ENCODE measurements around the gene CSNK1D. TPM values are rescaled to one million over a fixed set of nuclear protein-coding genes. Genes with fewer than 3 reads are reported as not detected.

CSNK1D gene
- total RNA-seq, 1 donor from 2014 or later = 54.1 TPM

DNA sequence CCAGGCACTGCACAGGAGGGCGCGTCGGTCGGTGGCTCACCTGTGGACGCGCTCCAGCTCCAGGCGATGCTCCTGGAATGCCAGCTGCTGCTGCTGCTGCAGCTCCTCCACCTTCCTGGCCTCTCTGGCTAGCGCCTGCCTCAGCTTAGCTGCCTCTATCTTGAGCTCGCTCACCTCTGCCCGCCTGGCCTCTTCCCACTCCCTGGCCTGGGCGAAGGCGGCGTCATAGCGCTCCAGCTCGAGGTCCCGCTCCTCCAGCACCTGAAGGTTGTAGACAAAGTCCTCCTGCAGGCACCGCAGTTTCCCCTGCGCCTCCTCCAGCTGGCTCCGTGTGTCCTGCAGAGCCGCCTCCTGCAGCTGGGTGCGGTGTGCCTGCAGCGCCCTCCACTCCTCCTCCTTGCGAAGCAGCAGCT, 72.0 kb downstream of the CSNK1D start:
- TF ChIP-seq CTCF (conservative IDR thresholded peaks at IDR 0.05; ENCODE audit: low read depth, low read length) = no peak
- H3K4me3 ChIP-seq (ENCODE audit: low read depth, low read length) = no peak overlapping the region
- DNase-seq (ENCODE audit: low read depth) = no peak

DNA sequence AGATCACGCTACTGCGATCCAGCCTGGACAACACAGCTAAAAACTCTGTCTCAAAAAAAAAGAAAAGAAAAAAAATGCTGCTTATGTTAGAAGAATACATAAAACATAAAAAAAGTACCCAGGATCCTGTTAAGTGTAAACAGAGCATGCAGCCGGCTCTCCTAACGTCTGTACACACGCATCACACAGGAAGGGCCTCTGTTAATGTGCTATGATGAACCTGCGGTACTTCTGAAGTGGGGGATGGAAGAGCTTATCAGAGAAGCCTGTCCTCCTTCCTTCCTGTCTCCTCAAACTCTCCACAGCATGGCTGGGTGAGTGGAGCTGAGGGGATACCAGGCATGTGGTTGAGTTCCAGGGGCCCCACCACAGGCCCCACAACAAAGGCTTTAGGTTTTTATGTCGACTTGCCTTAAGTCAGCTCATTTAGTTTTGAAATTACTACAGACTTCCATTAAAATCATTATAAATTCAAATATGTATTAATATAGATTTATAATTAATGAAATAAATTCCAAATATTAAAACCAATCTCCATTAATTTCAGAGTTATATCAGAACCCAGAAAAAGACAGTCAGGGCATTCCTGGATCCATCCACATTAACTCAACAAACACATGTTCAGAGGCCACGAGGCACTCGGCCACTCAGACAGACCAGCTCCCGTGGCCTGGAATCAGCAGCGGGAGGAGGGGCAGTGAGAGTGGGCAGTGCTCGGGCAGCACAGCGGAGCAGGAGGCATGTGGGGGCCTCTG, 72.6 kb downstream of the CSNK1D start:
- DNase-seq (ENCODE audit: low read depth) = no peak
- no peak for TF ChIP-seq CTCF (conservative IDR thresholded peaks at IDR 0.05; ENCODE audit: low read depth, low read length)
- H3K4me3 ChIP-seq (ENCODE audit: low read depth, low read length) = no peak overlapping the region

- no peak for TF ChIP-seq CTCF (conservative IDR thresholded peaks at IDR 0.05; ENCODE audit: low read depth, low read length)
- no peak for DNase-seq (ENCODE audit: low read depth)
- no peak overlapping the region for H3K4me3 ChIP-seq (ENCODE audit: low read depth, low read length)
Measured at GRCh38 chr17:82200135-82200534, 73.4 kb downstream of the CSNK1D start.

DNA sequence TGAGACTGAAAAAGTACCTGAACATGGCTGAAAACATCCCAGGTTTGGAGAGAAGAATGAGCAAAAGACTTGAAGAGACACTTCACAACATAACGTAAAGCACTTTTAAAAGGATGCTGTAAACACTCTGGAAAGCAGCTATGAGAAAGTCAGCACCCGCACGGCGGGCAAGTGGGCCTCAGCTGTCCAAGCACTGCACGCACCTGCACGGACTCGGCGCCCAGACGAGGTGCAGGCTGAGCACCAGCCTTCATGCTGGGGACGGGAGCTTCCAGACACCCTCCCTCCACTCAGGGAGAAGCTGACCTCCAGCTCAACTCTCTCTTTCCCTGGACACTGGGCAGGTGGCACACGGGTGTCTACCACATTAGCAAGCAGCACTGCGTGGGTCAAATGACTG, 74.0 kb downstream of the CSNK1D start:
- TF ChIP-seq CTCF (conservative IDR thresholded peaks at IDR 0.05; ENCODE audit: low read depth, low read length) = no peak
- no peak for DNase-seq (ENCODE audit: low read depth)

DNA sequence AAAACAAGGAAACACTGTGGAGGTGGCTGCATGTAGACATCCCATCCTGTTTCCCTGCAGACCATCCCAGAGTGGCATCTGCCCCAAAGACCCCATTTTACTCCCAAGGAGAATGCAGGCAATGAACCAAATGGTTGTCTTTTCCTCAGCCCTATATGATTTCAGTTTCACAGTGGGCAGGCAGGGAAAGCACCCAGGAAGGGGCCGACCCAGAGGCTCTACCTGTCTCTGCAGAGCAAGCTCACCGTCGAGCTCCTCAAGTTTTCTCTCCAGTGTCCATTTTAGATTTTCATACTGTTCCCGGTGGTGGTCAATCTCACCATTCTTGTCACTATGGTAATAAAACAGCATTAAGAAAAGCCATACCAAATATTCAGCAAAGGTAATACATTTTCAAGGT, 75.4 kb downstream of the CSNK1D start:
- no peak for TF ChIP-seq CTCF (conservative IDR thresholded peaks at IDR 0.05; ENCODE audit: low read depth, low read length)
- no peak overlapping the region for H3K4me3 ChIP-seq (ENCODE audit: low read depth, low read length)
- no peak for DNase-seq (ENCODE audit: low read depth)

More for the DNA sequence above, 74.0 kb downstream of the CSNK1D start:
- no peak overlapping the region for H3K4me3 ChIP-seq (ENCODE audit: low read depth, low read length)

GRCh38 chr17:82195675-82196672, 77.5 kb downstream of the CSNK1D start:
- no peak overlapping the region for H3K4me3 ChIP-seq (ENCODE audit: low read depth, low read length)
- DNase-seq (ENCODE audit: low read depth) = no peak
- no peak for TF ChIP-seq CTCF (conservative IDR thresholded peaks at IDR 0.05; ENCODE audit: low read depth, low read length)
